AG04450 (cell line): ENCODE results near the gene POLE. TPM values are rescaled to one million over a fixed set of nuclear protein-coding genes. Genes with fewer than 3 reads are reported as not detected.

Source experiments
- CTCF ChIA-PET: fragments of 300-600, 350-600 bp; formaldehyde crosslinking; extraction: SDS; loops from one replicate; lab custom pipeline; 2022; ENCODE audit warnings: antibody characterized with exemption, inconsistent platforms; lab: Charles Lee
- POLR2A ChIA-PET: fragments of 350-600 bp; formaldehyde crosslinking; extraction: SDS; loops from one replicate; lab custom pipeline; 2021; ENCODE audit warnings: antibody characterized with exemption, inconsistent platforms; lab: Yijun Ruan, JAX
- DNase-seq: peaks from one replicate; pipeline ENCODE4 v3.0.0-alpha.2; 2011; ENCODE audit warnings: low read depth, low spot score
- H3K27ac ChIP-seq: one replicate; pipeline ENCODE4 v1.5.1; 2012; ENCODE audit warnings: low read depth, low read length, control low read depth
- H3K27me3 ChIP-seq: one replicate; pipeline ENCODE4 v1.6.0; 2012; ENCODE audit warnings: low read length; ENCODE audit not compliant: control insufficient read depth, insufficient read depth
- H3K4me3 ChIP-seq: 2 replicates; pipeline ENCODE4 v1.5.1; 2011; ENCODE audit warnings: mild to moderate bottlenecking, low read depth, low read length, control low read depth
- H3K9me3 ChIP-seq: 2 replicates; pipeline ENCODE4 v1.5.1; 2012; ENCODE audit warnings: low read length; ENCODE audit not compliant: control insufficient read depth, insufficient read depth
- polyA plus RNA-seq: library from polyadenylated mRNA; depleted of rRNA; stranded (reverse); fragments of >200 nt; gene quantifications from 2 replicates; pipeline ENCODE4 v1.2.3, GENCODE V29; 2011
- TF ChIP-seq, protein P1 (sequence below): IDR thresholded peaks from 2 replicates; pipeline ENCODE4 v1.5.1; 2011; ENCODE audit warnings: low read depth, low read length, control low read depth, inconsistent platforms

POLE gene
- polyA plus RNA-seq, 1 experiment: 4.1 TPM

DNA sequence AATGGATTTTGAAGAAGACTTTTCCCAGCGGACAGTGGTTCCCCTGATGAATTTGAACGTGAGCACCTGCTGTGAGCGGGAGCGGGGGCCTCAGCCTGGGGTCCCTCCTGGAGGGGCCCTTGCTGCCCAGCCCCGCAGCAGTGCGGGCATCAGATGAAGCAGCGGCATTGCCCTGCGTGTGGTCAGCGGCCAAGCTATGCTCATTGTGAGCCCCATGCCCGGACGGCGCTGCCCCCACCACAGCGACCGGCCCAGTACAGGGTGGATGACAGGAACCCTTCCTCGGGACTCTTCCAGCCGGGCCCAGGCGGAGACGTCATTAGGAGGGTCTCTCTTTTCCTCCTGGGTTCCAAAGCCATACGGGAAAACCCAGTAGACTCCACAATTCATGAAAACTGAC lies 80.2 kb downstream of the POLE start:
- Histone ChIP-seq H3K9me3 (peaks cover 11% of the 10 kb centered on the region), H3K27me3 (peaks cover 64% of the 10 kb centered on the region), H3K27ac (no peak overlapping the region), H3K4me3 (no peak overlapping the region)
- no peak for DNase-seq
- TF ChIP-seq, protein P1, sequence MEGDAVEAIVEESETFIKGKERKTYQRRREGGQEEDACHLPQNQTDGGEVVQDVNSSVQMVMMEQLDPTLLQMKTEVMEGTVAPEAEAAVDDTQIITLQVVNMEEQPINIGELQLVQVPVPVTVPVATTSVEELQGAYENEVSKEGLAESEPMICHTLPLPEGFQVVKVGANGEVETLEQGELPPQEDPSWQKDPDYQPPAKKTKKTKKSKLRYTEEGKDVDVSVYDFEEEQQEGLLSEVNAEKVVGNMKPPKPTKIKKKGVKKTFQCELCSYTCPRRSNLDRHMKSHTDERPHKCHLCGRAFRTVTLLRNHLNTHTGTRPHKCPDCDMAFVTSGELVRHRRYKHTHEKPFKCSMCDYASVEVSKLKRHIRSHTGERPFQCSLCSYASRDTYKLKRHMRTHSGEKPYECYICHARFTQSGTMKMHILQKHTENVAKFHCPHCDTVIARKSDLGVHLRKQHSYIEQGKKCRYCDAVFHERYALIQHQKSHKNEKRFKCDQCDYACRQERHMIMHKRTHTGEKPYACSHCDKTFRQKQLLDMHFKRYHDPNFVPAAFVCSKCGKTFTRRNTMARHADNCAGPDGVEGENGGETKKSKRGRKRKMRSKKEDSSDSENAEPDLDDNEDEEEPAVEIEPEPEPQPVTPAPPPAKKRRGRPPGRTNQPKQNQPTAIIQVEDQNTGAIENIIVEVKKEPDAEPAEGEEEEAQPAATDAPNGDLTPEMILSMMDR: no peak
- CTCF ChIA-PET: no interaction called here
- POLR2A ChIA-PET: no interaction called here

DNA sequence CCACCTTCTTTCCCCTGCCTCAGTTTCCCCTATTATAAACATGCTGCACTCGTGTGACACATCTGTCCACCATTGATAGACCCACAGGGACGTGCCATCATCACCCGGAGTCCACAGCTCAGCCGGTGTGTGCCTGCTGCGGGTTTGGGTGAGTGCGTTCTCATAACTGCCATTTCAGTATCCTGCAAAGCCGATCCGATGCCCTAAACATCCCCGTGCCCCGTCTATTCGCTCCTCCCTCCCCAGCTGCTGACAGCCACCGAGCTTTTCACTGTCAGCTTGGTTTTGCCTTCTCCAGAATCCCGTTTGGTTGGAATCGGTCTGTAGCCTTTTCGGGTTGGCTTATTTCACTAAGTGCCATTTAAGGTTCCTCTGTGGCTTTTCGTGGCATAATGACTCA lies 80.7 kb downstream of the POLE start:
- DNase-seq: no peak
- Histone ChIP-seq H3K9me3 (peaks cover 7% of the 10 kb centered on the region), H3K27ac (no peak overlapping the region), H3K4me3 (no peak overlapping the region), H3K27me3 (peaks cover 63% of the 10 kb centered on the region)
- TF ChIP-seq, protein P1: no peak
- CTCF ChIA-PET: no interaction called here
- POLR2A ChIA-PET: no interaction called here

DNA sequence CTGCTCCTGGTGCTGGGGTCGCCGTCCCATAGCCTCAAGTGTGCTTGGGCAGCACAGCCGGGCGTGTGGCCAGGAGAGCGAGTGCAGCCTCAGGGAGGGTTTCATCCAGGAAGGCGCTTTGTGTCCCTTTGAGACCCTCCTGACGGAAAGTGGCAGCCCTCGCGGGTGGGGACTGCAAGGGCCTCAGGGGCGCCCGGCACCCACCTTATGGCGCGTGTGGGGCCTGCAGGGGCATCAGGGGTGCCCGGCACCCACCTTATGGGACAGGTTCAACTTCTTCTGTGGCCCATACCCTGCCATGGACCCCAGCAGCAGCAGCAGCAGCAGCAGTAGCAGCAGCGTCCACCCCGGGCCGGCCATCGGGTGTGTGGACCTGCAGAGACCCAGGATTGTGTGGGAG lies 81.2 kb downstream of the POLE start:
- H3K27ac ChIP-seq: no peak overlapping the region
- no peak overlapping the region for H3K4me3 ChIP-seq
- CTCF ChIA-PET: no interaction called here
- DNase-seq: no peak
- H3K9me3 ChIP-seq: peaks cover 1% of the 10 kb centered on the region; the same call in 1 of the 2 replicates
- TF ChIP-seq, protein P1: no peak
- POLR2A ChIA-PET: no interaction called here
- H3K27me3 ChIP-seq: peaks cover 61% of the 10 kb centered on the region

DNA sequence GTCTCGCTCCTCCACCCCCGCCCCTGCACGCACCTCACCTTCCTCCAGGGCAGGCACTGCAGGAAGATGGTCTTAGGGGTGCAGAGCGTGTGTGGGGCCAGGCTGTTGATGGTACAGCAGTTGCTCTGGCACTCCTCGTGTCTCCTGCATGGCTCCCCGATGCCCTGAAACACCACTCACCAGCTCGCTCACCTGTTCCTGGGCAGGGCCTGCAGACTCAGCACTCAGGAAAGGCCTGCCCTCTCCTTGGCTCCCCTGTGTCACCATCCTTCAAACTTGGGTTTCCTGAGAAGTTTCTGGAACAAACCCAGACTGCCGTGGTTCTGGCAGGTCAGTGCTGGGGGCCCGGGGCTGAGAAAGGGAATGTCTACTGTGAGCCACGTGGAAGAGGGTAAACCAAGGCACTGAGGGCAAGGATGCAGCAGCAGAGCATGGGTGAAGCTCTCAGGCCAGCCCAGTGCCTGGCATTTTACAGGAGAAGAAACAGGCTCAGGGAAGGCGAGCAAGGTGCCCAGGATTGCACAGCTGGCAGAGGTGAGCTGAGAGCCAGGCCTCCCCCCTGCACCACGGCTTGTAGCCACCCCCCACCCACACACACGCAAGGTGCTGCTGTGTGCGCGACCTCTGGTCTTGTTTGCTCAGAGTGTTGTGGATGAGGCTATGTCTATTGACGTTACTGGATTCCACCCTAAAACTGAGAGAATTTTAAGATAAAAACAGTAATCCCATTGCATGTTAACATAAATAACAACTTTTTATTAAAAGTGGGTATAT lies 82.3 kb downstream of the POLE start:
- Histone ChIP-seq H3K27me3 (peaks cover 59% of the 10 kb centered on the region), H3K27ac (no peak overlapping the region), H3K9me3 (no peaks in the 10 kb centered on the region; the same call in 1 of the 2 replicates), H3K4me3 (no peak overlapping the region)
- ChIA-PET CTCF (interaction anchor here (1.0 kb wide), 1 partner anchor 10 kb away, joined by 3 read pairs; no protein-coding TSS in a partner anchor), POLR2A (no interaction called here)
- no peak for DNase-seq
- TF ChIP-seq, protein P1: no peak

DNA sequence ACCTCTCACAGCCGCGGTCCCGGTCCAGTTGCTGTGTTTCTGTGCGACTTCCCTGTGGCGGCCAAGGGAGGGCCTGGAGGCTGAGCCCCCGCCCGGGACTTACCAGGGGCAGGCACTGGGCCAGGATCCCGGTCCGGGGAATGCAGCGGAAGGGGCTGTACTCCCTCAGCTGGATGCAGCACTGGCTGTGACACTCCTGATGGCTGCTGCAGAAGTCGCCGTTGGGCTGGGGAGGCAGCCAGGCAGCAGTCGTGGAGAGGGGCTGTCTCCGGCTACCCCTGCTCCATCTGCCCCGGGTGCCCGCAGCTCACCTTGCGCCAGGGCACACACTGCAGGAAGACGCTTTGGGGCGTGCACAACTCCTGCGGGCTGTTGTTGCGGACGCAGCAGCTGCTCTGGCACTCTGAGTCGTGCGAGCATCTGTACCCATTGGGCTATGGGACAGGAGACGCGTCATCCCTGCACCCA lies 83.0 kb downstream of the POLE start:
- POLR2A ChIA-PET: no interaction called here

More for the DNA sequence above, 83.0 kb downstream of the POLE start:
- Histone ChIP-seq H3K4me3 (no peak overlapping the region), H3K27me3 (peaks cover 59% of the 10 kb centered on the region), H3K27ac (no peak overlapping the region), H3K9me3 (no peaks in the 10 kb centered on the region; the same call in 1 of the 2 replicates)
- CTCF ChIA-PET: interaction anchor here (4.0 kb wide), 1 partner anchor 10 kb away, joined by 17 read pairs; no protein-coding TSS in a partner anchor
- DNase-seq: no peak
- TF ChIP-seq, protein P1: no peak
